Measurements from ENCODE around the gene PDGFB.
A peak's percentile ranks its signal among the peaks of the same experiment; 100 is the strongest.

The PDGFB gene

GRCh38 chr22:39176714-39177455, 67.9 kb downstream of the PDGFB start:
- DNase-seq: no peak
- Histone ChIP-seq H3K27ac (peak overlapping the region; percentile 36), H3K36me3 (replicated peaks) (no peaks in the 10 kb centered on the region), H3K27me3 (replicated peaks) (no peaks in the 10 kb centered on the region), H3K4me3 (ENCODE audit: low read depth, low read length) (no peak overlapping the region)
- TF ChIP-seq CTCF (IDR thresholded peaks at IDR 0.05; ENCODE audit: low read depth, low read length, missing control alignments): no peak
- in situ Hi-C loops (cut with HindIII; ENCODE audit: low pct_ligation_motif_present, low sequenced_read_pairs): no loop called here

- no peaks in the 10 kb centered on the region for H3K27me3 ChIP-seq (replicated peaks)
- in situ Hi-C loops (cut with HindIII; ENCODE audit: low pct_ligation_motif_present, low sequenced_read_pairs): no loop called here
- peak overlapping the region; percentile 36 for H3K27ac ChIP-seq
- no peak for TF ChIP-seq CTCF (IDR thresholded peaks at IDR 0.05; ENCODE audit: low read depth, low read length, missing control alignments)
- peak; percentile 39 for DNase-seq
- H3K4me3 ChIP-seq (ENCODE audit: low read depth, low read length): no peak overlapping the region
- no peaks in the 10 kb centered on the region for H3K36me3 ChIP-seq (replicated peaks)
Measured at GRCh38 chr22:39176143-39176713, 68.6 kb downstream of the PDGFB start.

GRCh38 chr22:39175353-39176142, 69.2 kb downstream of the PDGFB start:
- in situ Hi-C loops (cut with HindIII; ENCODE audit: low pct_ligation_motif_present, low sequenced_read_pairs): no loop called here
- no peak for DNase-seq
- H3K27ac ChIP-seq: peak overlapping the region; percentile 83

GRCh38 chr22:39174498-39175352, 70.1 kb downstream of the PDGFB start:
- Histone ChIP-seq H3K27me3 (replicated peaks) (no peaks in the 10 kb centered on the region), H3K4me3 (ENCODE audit: low read depth, low read length) (no peak overlapping the region), H3K27ac (peak overlapping the region; percentile 83), H3K36me3 (replicated peaks) (no peaks in the 10 kb centered on the region)
- DNase-seq: peak; percentile 91
- in situ Hi-C loops (cut with HindIII; ENCODE audit: low pct_ligation_motif_present, low sequenced_read_pairs): no loop called here
- no peak for TF ChIP-seq CTCF (IDR thresholded peaks at IDR 0.05; ENCODE audit: low read depth, low read length, missing control alignments)

More at GRCh38 chr22:39175353-39176142, 69.2 kb downstream of the PDGFB start:
- Histone ChIP-seq H3K27me3 (replicated peaks) (no peaks in the 10 kb centered on the region), H3K4me3 (ENCODE audit: low read depth, low read length) (no peak overlapping the region), H3K36me3 (replicated peaks) (no peaks in the 10 kb centered on the region)
- no peak for TF ChIP-seq CTCF (IDR thresholded peaks at IDR 0.05; ENCODE audit: low read depth, low read length, missing control alignments)

- H3K4me3 ChIP-seq (ENCODE audit: low read depth, low read length): no peak overlapping the region
- TF ChIP-seq CTCF (IDR thresholded peaks at IDR 0.05; ENCODE audit: low read depth, low read length, missing control alignments): no peak
- peak overlapping the region; percentile 83 for H3K27ac ChIP-seq
- no peaks in the 10 kb centered on the region for H3K36me3 ChIP-seq (replicated peaks)
- DNase-seq: no peak
- in situ Hi-C loops (cut with HindIII; ENCODE audit: low pct_ligation_motif_present, low sequenced_read_pairs): no loop called here
- no peaks in the 10 kb centered on the region for H3K27me3 ChIP-seq (replicated peaks)
Measured at GRCh38 chr22:39173787-39174497, 70.8 kb downstream of the PDGFB start.

Measured in brain microvascular endothelial cell (primary cell).